ENCODE data around the gene USF1. TPM values are rescaled to one million over a fixed set of nuclear protein-coding genes. Genes with fewer than 3 reads are reported as not detected.

USF1 gene
- total RNA-seq, 2 experiments from 2014 or later = 60.9 to 83.1 TPM

GRCh38 chr1:161073474-161074121, 27.8 kb upstream of the USF1 start:
- Histone ChIP-seq H3K9me2 (ENCODE audit: insufficient read depth, low read length) (no peaks in the 10 kb centered on the region), H2AFZ (ENCODE audit: low read length) (no peak overlapping the region), H3K9me3 (ENCODE audit: low read length) (no peaks in the 10 kb centered on the region), H3K27ac (ENCODE audit: low read depth, low read length, poor library complexity, severe bottlenecking) (no peak overlapping the region), H3K36me3 (ENCODE audit: insufficient read depth, low read length) (no peaks in the 10 kb centered on the region), H4K20me1 (ENCODE audit: insufficient read depth, low read length) (no peaks in the 10 kb centered on the region), H3K4me1 (ENCODE audit: insufficient read depth, low read length, poor library complexity, severe bottlenecking) (peaks cover 16% of the 10 kb centered on the region), H3K79me2 (ENCODE audit: insufficient read depth, low read depth, low read length) (peaks cover 11% of the 10 kb centered on the region), H3K4me2 (ENCODE audit: low read length) (no peak overlapping the region), H3K4me3 (ENCODE audit: low read depth, low read length, poor library complexity, severe bottlenecking) (no peak overlapping the region)
- POLR2A ChIA-PET = interaction anchor here (1.0 kb wide), 1 partner anchor 31 kb away, joined by 3 read pairs; no protein-coding TSS in a partner anchor
- DNase-seq (ENCODE audit: low spot score) = no peak
- TF ChIP-seq CTCF (conservative IDR thresholded peaks at IDR 0.05; ENCODE audit: low read length) (no peak), EZH2phosphoT487 (IDR thresholded peaks at IDR 0.05; ENCODE audit: borderline replicate concordance, low read depth, low read length) (no peak)
- intact Hi-C loops (cut with micrococcal nuclease; ENCODE audit: unreplicated experiment) = no loop called here
- BruUV-seq (replicated peaks) = no TSS peak
- CTCF ChIA-PET (ENCODE audit: unreplicated experiment) = no interaction called here

GRCh38 chr1:161072751-161073449, 27.1 kb upstream of the USF1 start:
- Histone ChIP-seq H3K4me1 (ENCODE audit: insufficient read depth, low read length, poor library complexity, severe bottlenecking) (peaks cover 20% of the 10 kb centered on the region), H3K36me3 (ENCODE audit: insufficient read depth, low read length) (no peaks in the 10 kb centered on the region), H3K9me3 (ENCODE audit: low read length) (no peaks in the 10 kb centered on the region), H2AFZ (ENCODE audit: low read length) (no peak overlapping the region), H3K27ac (ENCODE audit: low read depth, low read length, poor library complexity, severe bottlenecking) (no peak overlapping the region), H3K4me3 (ENCODE audit: low read depth, low read length, poor library complexity, severe bottlenecking) (no peak overlapping the region), H3K9me2 (ENCODE audit: insufficient read depth, low read length) (no peaks in the 10 kb centered on the region), H4K20me1 (ENCODE audit: insufficient read depth, low read length) (peaks cover 2% of the 10 kb centered on the region; the same call in 1 of the 2 replicates), H3K4me2 (ENCODE audit: low read length) (no peak overlapping the region), H3K79me2 (ENCODE audit: insufficient read depth, low read depth, low read length) (peaks cover 18% of the 10 kb centered on the region)
- intact Hi-C loops (cut with micrococcal nuclease; ENCODE audit: unreplicated experiment) = loop anchor here (1.0 kb wide), 1 partner anchor 24 kb away; no protein-coding TSS in a partner anchor
- no peak for TF ChIP-seq EZH2phosphoT487 (IDR thresholded peaks at IDR 0.05; ENCODE audit: borderline replicate concordance, low read depth, low read length)
- no peak for TF ChIP-seq CTCF (conservative IDR thresholded peaks at IDR 0.05; ENCODE audit: low read length)
- BruUV-seq (replicated peaks) = no TSS peak
- ChIA-PET CTCF (ENCODE audit: unreplicated experiment) (no interaction called here), POLR2A (interaction anchor here (0.5 to 1.0 kb wide), 3 partner anchors 21 to 55 kb away, joined by 3 to 6 read pairs (median 3); no protein-coding TSS in a partner anchor)
- no peak for DNase-seq (ENCODE audit: low spot score)
